B cell (primary cell): ENCODE measurements around the gene HDAC1. TPM values are rescaled to one million over a fixed set of nuclear protein-coding genes. Genes with fewer than 3 reads are reported as not detected.

ENCODE experiments used
- ATAC-seq: fragments of 200-7000 bp; cut with Tn5 transposase; one replicate; pipeline ENCODE4 v1.10.0; 2021; ENCODE audit warnings: low read depth, mild to moderate bottlenecking, moderate number of reproducible peaks, moderate library complexity
- CTCF ChIA-PET: fragments of 350-600 bp; sonication (Branson Sonifier 250); formaldehyde crosslinking; loops from one replicate; lab custom pipeline; 2021; ENCODE audit warnings: antibody characterized with exemption, inconsistent platforms; lab: Charles Lee
- POLR2A ChIA-PET: fragments of 350-600 bp; sonication (Branson Sonifier 250); formaldehyde crosslinking; loops from one replicate; lab custom pipeline; 2021; ENCODE audit warnings: antibody characterized with exemption; lab: Charles Lee
- DNase-seq: peaks from one replicate; pipeline ENCODE4 v3.0.0; 2013
- H2AFZ ChIP-seq: 2 replicates; pipeline ENCODE4 v1.6.1; 2012; ENCODE audit warnings: mild to moderate bottlenecking, low read depth, low read length; ENCODE audit not compliant: insufficient read depth, poor library complexity, severe bottlenecking
- H3K27ac ChIP-seq, 2 donors: 1 replicate in 1 of 2; 2 replicates in 1 of 2; pipeline ENCODE4 v1.5.1; 2012 to 2013; ENCODE audit warnings: low read length in 2 of 2, mild to moderate bottlenecking in 2 of 2, moderate library complexity in 1 of 2
- H3K27me3 ChIP-seq, 4 experiments: fragments of 200-600 bp in 1 of 4; sonication (generic) in 1 of 4; replicated peaks in 1 of 4; 1 replicate in 2 of 4; 2 replicates in 2 of 4; pipeline versions ENCODE4 v1.6.1 to v1.7.0; 2013 to 2016; ENCODE audit warnings: low read length in 3 of 4, mild to moderate bottlenecking in 2 of 4, mixed read lengths in 1 of 4, moderate library complexity in 1 of 4; ENCODE audit not compliant: insufficient read depth in 4 of 4, control insufficient read depth in 3 of 4; ENCODE audit errors: control extremely low read depth in 1 of 4
- H3K36me3 ChIP-seq, 2 experiments: replicated peaks in 1 of 2; 1 replicate in 1 of 2; 2 replicates in 1 of 2; pipeline versions ENCODE4 v1.6.1 to v1.7.1; 2013; ENCODE audit warnings: low read length in 1 of 2; ENCODE audit not compliant: insufficient read depth in 2 of 2, control insufficient read depth in 1 of 2; ENCODE audit errors: control extremely low read depth in 1 of 2, extremely low read depth in 1 of 2
- H3K4me1 ChIP-seq, 2 donors: fragments of 200-600 bp in 1 of 2; sonication (generic) in 1 of 2; 1 replicate in 1 of 2; 2 replicates in 1 of 2; pipeline versions ENCODE4 v1.5.1 to v1.6.1; 2013 to 2017; ENCODE audit warnings: low read length in 2 of 2; ENCODE audit not compliant: control insufficient read depth in 2 of 2, insufficient read depth in 2 of 2
- H3K4me2 ChIP-seq: replicated peaks from 2 replicates; pipeline ENCODE3; 2012; ENCODE audit warnings: mild to moderate bottlenecking, low read depth, low read length; ENCODE audit not compliant: poor library complexity, severe bottlenecking
- H3K4me3 ChIP-seq, 5 experiments: fragments of 200-600 bp in 1 of 5; sonication (generic) in 1 of 5; 1 replicate in 3 of 5; 2 replicates in 2 of 5; pipeline versions ENCODE4 v1.5.1 to v1.7.0; 2011 to 2016; ENCODE audit warnings: low read length in 4 of 5, mild to moderate bottlenecking in 4 of 5, low read depth in 2 of 5, control low read depth in 1 of 5, moderate library complexity in 1 of 5; ENCODE audit not compliant: insufficient read depth in 1 of 5; ENCODE audit errors: control extremely low read depth in 1 of 5, extremely low read depth in 1 of 5
- H3K79me2 ChIP-seq: fragments of 200-600 bp; sonication (generic); one replicate; pipeline ENCODE4 v1.6.0; 2016; ENCODE audit warnings: low read length; ENCODE audit not compliant: control insufficient read depth, insufficient read depth
- H3K9ac ChIP-seq: fragments of 200-600 bp; sonication (generic); 2 replicates; pipeline ENCODE4 v1.6.1; 2017; ENCODE audit warnings: mild to moderate bottlenecking, low read length, moderate library complexity
- H3K9me3 ChIP-seq, 3 donors: one replicate each; pipeline versions ENCODE4 v1.6.1 to v1.7.1; 2013; ENCODE audit warnings: low read length in 2 of 3; ENCODE audit not compliant: control insufficient read depth in 2 of 3, insufficient read depth in 1 of 3; ENCODE audit errors: control extremely low read depth in 1 of 3
- H4K20me1 ChIP-seq: 2 replicates; pipeline ENCODE4 v1.6.0; 2012; ENCODE audit warnings: mild to moderate bottlenecking, low read length; ENCODE audit not compliant: insufficient read depth, control insufficient read depth, poor library complexity, severe bottlenecking
- H3K27ac Mint-ChIP-seq: one replicate; pipeline ENCODE4 v1.8.0; 2021; ENCODE audit warnings: mixed read lengths
- H3K27me3 Mint-ChIP-seq: one replicate; pipeline ENCODE4 v1.8.0; 2021; ENCODE audit warnings: mixed read lengths
- H3K4me1 Mint-ChIP-seq: one replicate; pipeline ENCODE4 v1.8.0; 2021; ENCODE audit warnings: mixed read lengths
- H3K4me3 Mint-ChIP-seq: one replicate; pipeline ENCODE4 v1.8.0; 2021; ENCODE audit warnings: mixed read lengths
- H3K9me3 Mint-ChIP-seq: one replicate; pipeline ENCODE4 v1.8.0; 2022; ENCODE audit warnings: mixed read lengths; ENCODE audit not compliant: insufficient read depth
- EZH2 ChIP-seq: IDR thresholded peaks from 2 replicates; pipeline ENCODE4 v1.6.1; 2012; ENCODE audit warnings: borderline replicate concordance, low read depth, mild to moderate bottlenecking, moderate library complexity, low read length; ENCODE audit not compliant: insufficient read depth, poor library complexity, severe bottlenecking
- WGBS: methylation state at CpG from one replicate; pipeline ENCODE4 v1.1.5; 2013; ENCODE audit warnings: missing lambda C conversion rate; ENCODE audit not compliant: insufficient coverage; 5-methylcytosine and 5-hydroxymethylcytosine counted together
- intact Hi-C: fragments of 100-400 bp; cut with micrococcal nuclease; formaldehyde crosslinking; loops from one replicate; pipeline ENCODE4 v1.10.0; 2022
- polyA plus RNA-seq: library from polyadenylated mRNA; depleted of rRNA; stranded (reverse); fragments of >200 nt; gene quantifications from 2 replicates; pipeline ENCODE4 v1.2.3, GENCODE V29; 2012
- total RNA-seq, 2 donors: library from RNA; stranded (reverse); fragments of 120-200 nt in 1 of 2; gene quantifications; 1 replicate in 1 of 2; 2 replicates in 1 of 2; pipeline versions ENCODE4 v1.2.3 to v1.2.4, GENCODE V29; 2013 to 2022
- TF ChIP-seq, protein P1 (sequence below): fragments of 200-600 bp; IDR thresholded peaks from one replicate; pipeline ENCODE4 v1.8.0; 2022; ENCODE audit warnings: antibody characterized with exemption, mild to moderate bottlenecking

HDAC1 gene
- total and polyA plus RNA-seq, 2 donors (not counting 1 experiment from before 2014, with no cell fraction given) = 184 to 205 TPM

DNA sequence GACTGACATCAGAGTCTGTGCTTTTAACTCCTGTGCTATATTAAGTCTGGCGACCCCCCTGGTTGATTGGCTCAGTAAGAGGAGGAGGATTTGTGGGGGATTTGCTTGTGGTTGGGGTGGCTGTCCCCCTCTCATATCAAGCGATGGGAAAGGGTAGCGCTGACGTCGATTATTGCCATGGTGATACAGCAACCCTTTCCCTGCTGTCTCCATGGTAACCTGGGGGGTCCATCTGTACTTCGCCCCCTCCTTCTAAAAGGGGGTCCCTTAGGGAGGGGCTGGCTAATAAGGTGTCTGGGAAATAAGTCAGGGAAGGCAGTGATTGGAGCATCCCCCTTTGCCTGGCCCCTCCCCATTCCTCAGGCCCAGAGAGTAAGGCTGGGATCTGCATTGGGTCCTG, 65.7 kb downstream of the HDAC1 start:
- H2AFZ ChIP-seq = no peak overlapping the region
- no peaks in the 10 kb centered on the region for H3K36me3 ChIP-seq
- Mint-ChIP-seq H3K27ac (no peak overlapping the region), H3K4me3 (no peak overlapping the region), H3K4me1 (peaks cover 27% of the 10 kb centered on the region), H3K9me3 (no peaks in the 10 kb centered on the region), H3K27me3 (no peaks in the 10 kb centered on the region)
- no peak overlapping the region for H3K4me2 ChIP-seq
- no peak overlapping the region for H3K4me3 ChIP-seq
- H3K9ac ChIP-seq = no peak overlapping the region
- 100% methylated on average over 2 of the region's 6 CpGs for WGBS
- no peaks in the 10 kb centered on the region for H3K79me2 ChIP-seq
- no peak overlapping the region for H3K27ac ChIP-seq
- intact Hi-C loops = loop anchor here (10.0 kb wide), 1 partner anchor 713 kb away; the partner anchor contains the start of gene PEF1
- ChIA-PET POLR2A (no interaction called here), CTCF (interaction anchor here (1.1 kb wide), 1 partner anchor 142 kb away, joined by 4 read pairs; no protein-coding TSS in a partner anchor)
- H4K20me1 ChIP-seq = no peaks in the 10 kb centered on the region
- ATAC-seq (no peak), DNase-seq (no peak)
- no peaks in the 10 kb centered on the region for H3K9me3 ChIP-seq
- H3K27me3 ChIP-seq = no peaks in the 10 kb centered on the region
- TF ChIP-seq, protein P1, sequence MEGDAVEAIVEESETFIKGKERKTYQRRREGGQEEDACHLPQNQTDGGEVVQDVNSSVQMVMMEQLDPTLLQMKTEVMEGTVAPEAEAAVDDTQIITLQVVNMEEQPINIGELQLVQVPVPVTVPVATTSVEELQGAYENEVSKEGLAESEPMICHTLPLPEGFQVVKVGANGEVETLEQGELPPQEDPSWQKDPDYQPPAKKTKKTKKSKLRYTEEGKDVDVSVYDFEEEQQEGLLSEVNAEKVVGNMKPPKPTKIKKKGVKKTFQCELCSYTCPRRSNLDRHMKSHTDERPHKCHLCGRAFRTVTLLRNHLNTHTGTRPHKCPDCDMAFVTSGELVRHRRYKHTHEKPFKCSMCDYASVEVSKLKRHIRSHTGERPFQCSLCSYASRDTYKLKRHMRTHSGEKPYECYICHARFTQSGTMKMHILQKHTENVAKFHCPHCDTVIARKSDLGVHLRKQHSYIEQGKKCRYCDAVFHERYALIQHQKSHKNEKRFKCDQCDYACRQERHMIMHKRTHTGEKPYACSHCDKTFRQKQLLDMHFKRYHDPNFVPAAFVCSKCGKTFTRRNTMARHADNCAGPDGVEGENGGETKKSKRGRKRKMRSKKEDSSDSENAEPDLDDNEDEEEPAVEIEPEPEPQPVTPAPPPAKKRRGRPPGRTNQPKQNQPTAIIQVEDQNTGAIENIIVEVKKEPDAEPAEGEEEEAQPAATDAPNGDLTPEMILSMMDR = no peak
- no peak for TF ChIP-seq EZH2
- H3K4me1 ChIP-seq = peaks cover 22 to 35% of the 10 kb centered on the region in 2 donors

DNA sequence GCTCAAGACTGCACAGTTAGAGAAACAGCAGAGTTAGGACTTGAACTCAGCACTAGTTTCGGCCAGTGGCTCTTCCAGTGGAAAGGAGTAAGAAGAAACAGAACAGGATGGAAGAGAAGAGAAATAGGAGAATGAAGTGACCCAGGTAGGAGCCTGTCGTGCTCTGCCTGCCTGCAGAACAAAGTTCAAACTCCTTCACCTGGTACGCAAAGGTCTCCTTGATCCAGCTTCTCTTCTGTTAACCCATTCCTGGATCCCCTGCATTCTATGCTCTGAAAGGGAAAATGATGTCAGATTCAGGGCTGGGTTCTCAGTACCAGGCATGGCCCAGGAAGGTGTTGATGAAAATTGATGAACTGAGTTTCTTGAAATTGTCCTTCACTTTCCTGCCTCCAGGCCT, 66.6 kb downstream of the HDAC1 start:
- Mint-ChIP-seq H3K9me3 (no peaks in the 10 kb centered on the region), H3K27ac (peak overlapping the region; percentile 60), H3K4me1 (peaks cover 27% of the 10 kb centered on the region), H3K4me3 (no peak overlapping the region), H3K27me3 (no peaks in the 10 kb centered on the region)
- no peaks in the 10 kb centered on the region for H3K27me3 ChIP-seq
- no peaks in the 10 kb centered on the region for H3K9me3 ChIP-seq
- WGBS = 100% methylated on average over 1 of the region's 3 CpGs
- no peak overlapping the region for H3K27ac ChIP-seq
- no peak overlapping the region for H2AFZ ChIP-seq
- no peaks in the 10 kb centered on the region for H3K79me2 ChIP-seq
- H3K4me3 ChIP-seq = no peak overlapping the region
- DNase-seq = no peak
- H3K4me2 ChIP-seq = no peak overlapping the region
- intact Hi-C loops = loop anchor here (10.0 kb wide), 1 partner anchor 714 kb away; the partner anchor contains the start of gene PEF1
- ChIA-PET POLR2A (interaction anchor here (1.1 to 2.3 kb wide), 2 partner anchors 14 to 22 kb away, joined by 4 to 23 read pairs; partner anchors contain the start of gene MARCKSL1), CTCF (interaction anchor here (0.6 to 2.8 kb wide), 5 partner anchors 11 to 143 kb away, joined by 3 to 18 read pairs (median 4); partner anchors contain the start of gene MARCKSL1)
- no peaks in the 10 kb centered on the region for H3K36me3 ChIP-seq
- peaks cover 22 to 35% of the 10 kb centered on the region in 2 donors for H3K4me1 ChIP-seq
- H3K9ac ChIP-seq = no peak overlapping the region
- TF ChIP-seq EZH2 = no peak
- TF ChIP-seq, protein P1 = no peak
- no peaks in the 10 kb centered on the region for H4K20me1 ChIP-seq
- no peak for ATAC-seq
